ENCODE data around the gene VPS26A. TPM values are rescaled to one million over a fixed set of nuclear protein-coding genes. Genes with fewer than 3 reads are reported as not detected.

VPS26A gene
- total RNA-seq, 2 donors from 2014 or later, result 41.2 to 46.5 TPM

GRCh38 chr10:69146759-69147158 lies 22.8 kb downstream of the VPS26A start:
- Mint-ChIP-seq H3K9me3 (no peaks in the 10 kb centered on the region), H3K4me1 (no peaks in the 10 kb centered on the region), H3K36me3 (ENCODE audit: low read depth) (peaks cover 11% of the 10 kb centered on the region), H3K27ac (no peak overlapping the region), H3K4me3 (no peak overlapping the region), H3K27me3 (ENCODE audit: insufficient read depth) (no peaks in the 10 kb centered on the region)
- no peak for TF ChIP-seq CTCF (conservative IDR thresholded peaks at IDR 0.05)
- Histone ChIP-seq H3K27ac (ENCODE audit: low read depth, low read length) (no peak overlapping the region), H3K36me3 (ENCODE audit: control insufficient read depth, insufficient read depth, low read length) (peaks cover 10% of the 10 kb centered on the region), H3K4me3 (ENCODE audit: low read length) (no peak overlapping the region), H3K9ac (ENCODE audit: extremely low read depth, low read length, poor library complexity, severe bottlenecking) (no peak overlapping the region), H3K4me1 (ENCODE audit: control insufficient read depth, insufficient read depth, low read length) (no peaks in the 10 kb centered on the region), H3K9me3 (ENCODE audit: control insufficient read depth, low read length) (no peaks in the 10 kb centered on the region), H3K27me3 (ENCODE audit: control insufficient read depth, insufficient read depth, low read length, poor library complexity, severe bottlenecking) (no peaks in the 10 kb centered on the region)
- DNase-seq, result no peak
- WGBS, 2 experiments (ENCODE audit: insufficient coverage in 1 of 2, insufficient read length in 1 of 2), result 89 to 100% methylated on average over 1 to 2 of the region's 2 CpGs

- H3K27me3 ChIP-seq (ENCODE audit: control insufficient read depth, insufficient read depth, low read length, poor library complexity, severe bottlenecking), result no peaks in the 10 kb centered on the region
- TF ChIP-seq CTCF (conservative IDR thresholded peaks at IDR 0.05), result no peak
- Mint-ChIP-seq H3K27ac (no peak overlapping the region), H3K36me3 (ENCODE audit: low read depth) (peaks cover 5% of the 10 kb centered on the region), H3K9me3 (no peaks in the 10 kb centered on the region), H3K27me3 (ENCODE audit: insufficient read depth) (no peaks in the 10 kb centered on the region), H3K4me3 (no peak overlapping the region), H3K4me1 (no peaks in the 10 kb centered on the region)
- WGBS, 2 experiments (ENCODE audit: insufficient coverage in 1 of 2, insufficient read length in 1 of 2), result 91% methylated on average over 3 of the region's 3 CpGs; no CpG with 5 or more reads in 1 of the 2 experiments
- no peak for DNase-seq
- H3K36me3 ChIP-seq (ENCODE audit: control insufficient read depth, insufficient read depth, low read length), result peaks cover 12% of the 10 kb centered on the region
- H3K4me1 ChIP-seq (ENCODE audit: control insufficient read depth, insufficient read depth, low read length), result no peaks in the 10 kb centered on the region
- H3K4me3 ChIP-seq (ENCODE audit: low read length), result no peak overlapping the region
- no peak overlapping the region for H3K9ac ChIP-seq (ENCODE audit: extremely low read depth, low read length, poor library complexity, severe bottlenecking)
- no peak overlapping the region for H3K27ac ChIP-seq (ENCODE audit: low read depth, low read length)
- no peaks in the 10 kb centered on the region for H3K9me3 ChIP-seq (ENCODE audit: control insufficient read depth, low read length)
These were observed 28.0 kb downstream of the VPS26A start for GRCh38 chr10:69151984-69152383.

GRCh38 chr10:69153227-69153626 lies 29.2 kb downstream of the VPS26A start:
- Histone ChIP-seq H3K27me3 (ENCODE audit: control insufficient read depth, insufficient read depth, low read length, poor library complexity, severe bottlenecking) (no peaks in the 10 kb centered on the region), H3K9ac (ENCODE audit: extremely low read depth, low read length, poor library complexity, severe bottlenecking) (no peak overlapping the region), H3K4me3 (ENCODE audit: low read length) (no peak overlapping the region), H3K36me3 (ENCODE audit: control insufficient read depth, insufficient read depth, low read length) (peaks cover 24% of the 10 kb centered on the region), H3K9me3 (ENCODE audit: control insufficient read depth, low read length) (no peaks in the 10 kb centered on the region), H3K27ac (ENCODE audit: low read depth, low read length) (no peak overlapping the region), H3K4me1 (ENCODE audit: control insufficient read depth, insufficient read depth, low read length) (no peaks in the 10 kb centered on the region)
- TF ChIP-seq CTCF (conservative IDR thresholded peaks at IDR 0.05), result no peak
- no peaks in the 10 kb centered on the region for H3K4me1 Mint-ChIP-seq
- no peak overlapping the region for H3K27ac Mint-ChIP-seq
- peaks cover 14% of the 10 kb centered on the region for H3K36me3 Mint-ChIP-seq (ENCODE audit: low read depth)
- H3K9me3 Mint-ChIP-seq, result no peaks in the 10 kb centered on the region
- no peak for DNase-seq
- no peak overlapping the region for H3K4me3 Mint-ChIP-seq
- no peaks in the 10 kb centered on the region for H3K27me3 Mint-ChIP-seq (ENCODE audit: insufficient read depth)
- 88 to 100% methylated on average over 2 to 6 of the region's 6 CpGs for WGBS, 2 experiments (ENCODE audit: insufficient coverage in 1 of 2, insufficient read length in 1 of 2)
